HepG2 (cell line): ENCODE data around the gene CCDC7.
"Not testable (repeated sequence)": the region's sequence is repeated elsewhere in the genome, so short reads cannot be mapped to it uniquely, and the experiment has no call there.

Experiments
- ELF1 ChIP-seq: sonication (generic); formaldehyde crosslinking; IDR thresholded peaks from 2 replicates; pipeline ENCODE4 v1.4.0; 2020; ENCODE audit warnings: missing genetic modification reagents
- ETV6 ChIP-seq: sonication (generic); formaldehyde crosslinking; conservative IDR thresholded peaks from 2 replicates; pipeline ENCODE4 v1.4.0; 2020; ENCODE audit warnings: missing genetic modification reagents
- FLYWCH1 ChIP-seq: sonication (generic); formaldehyde crosslinking; IDR thresholded peaks from 2 replicates; pipeline ENCODE4 v1.8.1; 2023; ENCODE audit warnings: mild to moderate bottlenecking, missing genetic modification reagents
- FOXM1 ChIP-seq: sonication (generic); formaldehyde crosslinking; IDR thresholded peaks from 2 replicates; pipeline ENCODE4 v1.5.0; 2020; ENCODE audit warnings: missing genetic modification reagents
- TAF15 ChIP-seq: fragments of 200-400 bp; formaldehyde crosslinking; IDR thresholded peaks from one replicate; pipeline ENCODE4 v1.6.1; 2018; ENCODE audit warnings: mild to moderate bottlenecking, low read depth, low read length; ENCODE audit not compliant: poor library complexity, severe bottlenecking
- ZC3H13 ChIP-seq: sonication (generic); formaldehyde crosslinking; IDR thresholded peaks from 2 replicates; pipeline ENCODE4 v1.8.1; 2023; ENCODE audit warnings: mild to moderate bottlenecking, missing genetic modification reagents, moderate library complexity
- TF ChIP-seq, protein P1 (sequence below): sonication (generic); formaldehyde crosslinking; IDR thresholded peaks from 2 replicates; pipeline ENCODE4 v1.9.0; 2021; ENCODE audit warnings: missing genetic modification reagents, borderline replicate concordance
- TF ChIP-seq, protein P2 (sequence below), 2 experiments: IDR thresholded peaks; 2 replicates each; pipeline ENCODE4 v1.6.1; 2011 to 2012; ENCODE audit warnings: low read length in 2 of 2, borderline replicate concordance in 1 of 2, low read depth in 1 of 2, mild to moderate bottlenecking in 1 of 2, moderate library complexity in 1 of 2
- TF ChIP-seq, protein P3 (sequence below): IDR thresholded peaks from 2 replicates; pipeline ENCODE4 v1.6.1; 2012; ENCODE audit warnings: inconsistent platforms
- TF ChIP-seq, protein P4 (sequence below): sonication (generic); formaldehyde crosslinking; IDR thresholded peaks from 2 replicates; pipeline ENCODE4 v1.5.0; 2020; ENCODE audit warnings: mild to moderate bottlenecking, missing genetic modification reagents, moderate library complexity

DNA sequence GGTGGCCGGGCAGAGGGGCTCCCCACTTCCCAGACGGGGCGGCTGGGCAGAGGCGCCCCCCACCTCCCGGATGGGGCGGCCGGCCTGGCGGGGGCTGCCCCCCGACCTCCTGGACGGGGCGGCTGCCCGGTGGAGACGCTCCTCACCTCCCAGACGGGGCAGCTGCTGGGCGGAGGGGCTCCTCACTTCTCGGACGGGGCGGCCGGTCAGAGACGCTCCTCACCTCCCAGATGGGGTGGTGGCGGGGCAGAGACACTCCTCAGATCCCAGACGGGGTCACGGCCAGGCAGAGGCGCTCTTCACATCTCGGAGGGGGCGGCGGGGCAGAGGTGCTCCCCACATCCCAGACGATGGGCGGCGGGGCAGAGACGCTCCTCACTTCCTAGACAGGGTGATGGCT lies 54.2 kb downstream of the CCDC7 start:
- TF ChIP-seq, protein P1, sequence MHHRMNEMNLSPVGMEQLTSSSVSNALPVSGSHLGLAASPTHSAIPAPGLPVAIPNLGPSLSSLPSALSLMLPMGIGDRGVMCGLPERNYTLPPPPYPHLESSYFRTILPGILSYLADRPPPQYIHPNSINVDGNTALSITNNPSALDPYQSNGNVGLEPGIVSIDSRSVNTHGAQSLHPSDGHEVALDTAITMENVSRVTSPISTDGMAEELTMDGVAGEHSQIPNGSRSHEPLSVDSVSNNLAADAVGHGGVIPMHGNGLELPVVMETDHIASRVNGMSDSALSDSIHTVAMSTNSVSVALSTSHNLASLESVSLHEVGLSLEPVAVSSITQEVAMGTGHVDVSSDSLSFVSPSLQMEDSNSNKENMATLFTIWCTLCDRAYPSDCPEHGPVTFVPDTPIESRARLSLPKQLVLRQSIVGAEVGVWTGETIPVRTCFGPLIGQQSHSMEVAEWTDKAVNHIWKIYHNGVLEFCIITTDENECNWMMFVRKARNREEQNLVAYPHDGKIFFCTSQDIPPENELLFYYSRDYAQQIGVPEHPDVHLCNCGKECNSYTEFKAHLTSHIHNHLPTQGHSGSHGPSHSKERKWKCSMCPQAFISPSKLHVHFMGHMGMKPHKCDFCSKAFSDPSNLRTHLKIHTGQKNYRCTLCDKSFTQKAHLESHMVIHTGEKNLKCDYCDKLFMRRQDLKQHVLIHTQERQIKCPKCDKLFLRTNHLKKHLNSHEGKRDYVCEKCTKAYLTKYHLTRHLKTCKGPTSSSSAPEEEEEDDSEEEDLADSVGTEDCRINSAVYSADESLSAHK (CRISPR knock-in tag), result not testable (repeated sequence)
- TF ChIP-seq, protein P2, sequence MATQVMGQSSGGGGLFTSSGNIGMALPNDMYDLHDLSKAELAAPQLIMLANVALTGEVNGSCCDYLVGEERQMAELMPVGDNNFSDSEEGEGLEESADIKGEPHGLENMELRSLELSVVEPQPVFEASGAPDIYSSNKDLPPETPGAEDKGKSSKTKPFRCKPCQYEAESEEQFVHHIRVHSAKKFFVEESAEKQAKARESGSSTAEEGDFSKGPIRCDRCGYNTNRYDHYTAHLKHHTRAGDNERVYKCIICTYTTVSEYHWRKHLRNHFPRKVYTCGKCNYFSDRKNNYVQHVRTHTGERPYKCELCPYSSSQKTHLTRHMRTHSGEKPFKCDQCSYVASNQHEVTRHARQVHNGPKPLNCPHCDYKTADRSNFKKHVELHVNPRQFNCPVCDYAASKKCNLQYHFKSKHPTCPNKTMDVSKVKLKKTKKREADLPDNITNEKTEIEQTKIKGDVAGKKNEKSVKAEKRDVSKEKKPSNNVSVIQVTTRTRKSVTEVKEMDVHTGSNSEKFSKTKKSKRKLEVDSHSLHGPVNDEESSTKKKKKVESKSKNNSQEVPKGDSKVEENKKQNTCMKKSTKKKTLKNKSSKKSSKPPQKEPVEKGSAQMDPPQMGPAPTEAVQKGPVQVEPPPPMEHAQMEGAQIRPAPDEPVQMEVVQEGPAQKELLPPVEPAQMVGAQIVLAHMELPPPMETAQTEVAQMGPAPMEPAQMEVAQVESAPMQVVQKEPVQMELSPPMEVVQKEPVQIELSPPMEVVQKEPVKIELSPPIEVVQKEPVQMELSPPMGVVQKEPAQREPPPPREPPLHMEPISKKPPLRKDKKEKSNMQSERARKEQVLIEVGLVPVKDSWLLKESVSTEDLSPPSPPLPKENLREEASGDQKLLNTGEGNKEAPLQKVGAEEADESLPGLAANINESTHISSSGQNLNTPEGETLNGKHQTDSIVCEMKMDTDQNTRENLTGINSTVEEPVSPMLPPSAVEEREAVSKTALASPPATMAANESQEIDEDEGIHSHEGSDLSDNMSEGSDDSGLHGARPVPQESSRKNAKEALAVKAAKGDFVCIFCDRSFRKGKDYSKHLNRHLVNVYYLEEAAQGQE (IDR thresholded peaks at IDR 0.05; ENCODE audit: borderline replicate concordance in 1 of 2, low read depth in 1 of 2, low read length in 2 of 2), result not testable (repeated sequence)
- TF ChIP-seq ETV6; FLYWCH1; ELF1 (CRISPR knock-in tag); TAF15; FOXM1; ZC3H13 (CRISPR knock-in tag): not testable (repeated sequence)
- TF ChIP-seq, protein P3, sequence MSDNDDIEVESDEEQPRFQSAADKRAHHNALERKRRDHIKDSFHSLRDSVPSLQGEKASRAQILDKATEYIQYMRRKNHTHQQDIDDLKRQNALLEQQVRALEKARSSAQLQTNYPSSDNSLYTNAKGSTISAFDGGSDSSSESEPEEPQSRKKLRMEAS, result not testable (repeated sequence)
- TF ChIP-seq, protein P4, sequence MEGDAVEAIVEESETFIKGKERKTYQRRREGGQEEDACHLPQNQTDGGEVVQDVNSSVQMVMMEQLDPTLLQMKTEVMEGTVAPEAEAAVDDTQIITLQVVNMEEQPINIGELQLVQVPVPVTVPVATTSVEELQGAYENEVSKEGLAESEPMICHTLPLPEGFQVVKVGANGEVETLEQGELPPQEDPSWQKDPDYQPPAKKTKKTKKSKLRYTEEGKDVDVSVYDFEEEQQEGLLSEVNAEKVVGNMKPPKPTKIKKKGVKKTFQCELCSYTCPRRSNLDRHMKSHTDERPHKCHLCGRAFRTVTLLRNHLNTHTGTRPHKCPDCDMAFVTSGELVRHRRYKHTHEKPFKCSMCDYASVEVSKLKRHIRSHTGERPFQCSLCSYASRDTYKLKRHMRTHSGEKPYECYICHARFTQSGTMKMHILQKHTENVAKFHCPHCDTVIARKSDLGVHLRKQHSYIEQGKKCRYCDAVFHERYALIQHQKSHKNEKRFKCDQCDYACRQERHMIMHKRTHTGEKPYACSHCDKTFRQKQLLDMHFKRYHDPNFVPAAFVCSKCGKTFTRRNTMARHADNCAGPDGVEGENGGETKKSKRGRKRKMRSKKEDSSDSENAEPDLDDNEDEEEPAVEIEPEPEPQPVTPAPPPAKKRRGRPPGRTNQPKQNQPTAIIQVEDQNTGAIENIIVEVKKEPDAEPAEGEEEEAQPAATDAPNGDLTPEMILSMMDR (CRISPR knock-in tag), result not testable (repeated sequence)
